Astrocyte of the cerebellum (primary cell): ENCODE data around the gene RBM25.
"Not testable (repeated sequence)": the region's sequence is repeated elsewhere in the genome, so short reads cannot be mapped to it uniquely, and the experiment has no call there.

ENCODE experiments used
- DNase-seq: peaks from one replicate; pipeline ENCODE4 v3.0.0-alpha.2; 2011; ENCODE audit warnings: low read depth
- H3K4me3 ChIP-seq: 2 replicates; pipeline ENCODE4 v1.5.1; 2011; ENCODE audit warnings: mild to moderate bottlenecking, low read depth, low read length, moderate library complexity
- CTCF ChIP-seq: IDR thresholded peaks from 2 replicates; pipeline ENCODE4 v1.5.1; 2012; ENCODE audit warnings: low read length, low read depth, moderate library complexity, mild to moderate bottlenecking; ENCODE audit errors: missing control alignments
- in situ Hi-C: cut with HindIII; loops from 2 replicates; pipeline ENCODE4 v1.10.0; 2017; ENCODE audit warnings: low sequenced_read_pairs

The RBM25 gene

GRCh38 chr14:73058224-73058921 lies at the start of gene RBM25:
Gene RBM25, plus strand, starts transcription at chr14:73058534. Its CDS starts 13,108 bp downstream, at chr14:73071642.
- no peak for TF ChIP-seq CTCF

GRCh38 chr14:73011189-73011588 lies 47.1 kb upstream of the RBM25 start:
- DNase-seq, in situ Hi-C loops, H3K4me3 ChIP-seq: not testable (repeated sequence)

More at GRCh38 chr14:73058224-73058921, at the start of gene RBM25:
- peak within 1 kb of the TSS; percentile 96 for H3K4me3 ChIP-seq
- DNase-seq, result peak; percentile 98
- in situ Hi-C loops, result no loop called here

- TF ChIP-seq CTCF, result no peak
- in situ Hi-C loops, result no loop called here
- no peak overlapping the region for H3K4me3 ChIP-seq
- peak; percentile 20 for DNase-seq
Observed at GRCh38 chr14:73014105-73014504, 44.2 kb upstream of the RBM25 start.

GRCh38 chr14:73015552-73015951 lies 42.8 kb upstream of the RBM25 start:
- H3K4me3 ChIP-seq, DNase-seq, in situ Hi-C loops: not testable (repeated sequence)

- DNase-seq, in situ Hi-C loops, H3K4me3 ChIP-seq: not testable (repeated sequence)
Observed at GRCh38 chr14:73016011-73016410, 42.3 kb upstream of the RBM25 start.

- no peak for TF ChIP-seq CTCF
- DNase-seq, result no peak
- in situ Hi-C loops, result no loop called here
- H3K4me3 ChIP-seq, result no peak overlapping the region
Observed at GRCh38 chr14:73022051-73022450, 36.3 kb upstream of the RBM25 start.

- peak overlapping the region; percentile 81 for H3K4me3 ChIP-seq
- in situ Hi-C loops, result no loop called here
Observed at GRCh38 chr14:73025544-73025943, 32.8 kb upstream of the RBM25 start.

More at GRCh38 chr14:73025544-73025943, 32.8 kb upstream of the RBM25 start:
- peak; percentile 5 for DNase-seq
- no peak for TF ChIP-seq CTCF
